ENCODE measurements around the gene GRK1. TPM values are rescaled to one million over a fixed set of nuclear protein-coding genes. Genes with fewer than 3 reads are reported as not detected.

The GRK1 gene
- total and polyA plus RNA-seq, 2 experiments from 2014 or later = not detected

GRCh38 chr13:113643593-113643992 is 23.4 kb upstream of the GRK1 start:
- Histone ChIP-seq H3K27me3 (ENCODE audit: insufficient read depth) (no peaks in the 10 kb centered on the region), H4K20me1 (replicated peaks; ENCODE audit: insufficient read depth) (no peaks in the 10 kb centered on the region), H3K36me3 (ENCODE audit: insufficient read depth) (peaks cover 12% of the 10 kb centered on the region), H3K79me2 (replicated peaks; ENCODE audit: insufficient read depth) (no peaks in the 10 kb centered on the region), H3K27ac (ENCODE audit: low read depth) (no peak overlapping the region), H3K4me3 (no peak overlapping the region), H3K9me2 (ENCODE audit: insufficient read depth) (no peaks in the 10 kb centered on the region), H3F3A (replicated peaks; ENCODE audit: low read depth) (no peaks in the 10 kb centered on the region), H3K4me1 (ENCODE audit: insufficient read depth) (no peaks in the 10 kb centered on the region), H2AFZ (no peak overlapping the region), H3K4me2 (no peak overlapping the region)
- Mint-ChIP-seq H3K36me3 (ENCODE audit: low read depth) (peaks cover 61% of the 10 kb centered on the region), H3K27me3 (ENCODE audit: insufficient read depth, low read depth, poor library complexity) (peaks cover 3% of the 10 kb centered on the region), H3K27ac (no peak overlapping the region), H3K4me1 (no peaks in the 10 kb centered on the region), H3K4me3 (no peak overlapping the region), H3K9me3 (peaks cover 30% of the 10 kb centered on the region; the same call in 2 of the 3 replicates)
- no peak for ATAC-seq
- no peak for DNase-seq (ENCODE audit: low spot score)
- TF ChIP-seq, protein P1, sequence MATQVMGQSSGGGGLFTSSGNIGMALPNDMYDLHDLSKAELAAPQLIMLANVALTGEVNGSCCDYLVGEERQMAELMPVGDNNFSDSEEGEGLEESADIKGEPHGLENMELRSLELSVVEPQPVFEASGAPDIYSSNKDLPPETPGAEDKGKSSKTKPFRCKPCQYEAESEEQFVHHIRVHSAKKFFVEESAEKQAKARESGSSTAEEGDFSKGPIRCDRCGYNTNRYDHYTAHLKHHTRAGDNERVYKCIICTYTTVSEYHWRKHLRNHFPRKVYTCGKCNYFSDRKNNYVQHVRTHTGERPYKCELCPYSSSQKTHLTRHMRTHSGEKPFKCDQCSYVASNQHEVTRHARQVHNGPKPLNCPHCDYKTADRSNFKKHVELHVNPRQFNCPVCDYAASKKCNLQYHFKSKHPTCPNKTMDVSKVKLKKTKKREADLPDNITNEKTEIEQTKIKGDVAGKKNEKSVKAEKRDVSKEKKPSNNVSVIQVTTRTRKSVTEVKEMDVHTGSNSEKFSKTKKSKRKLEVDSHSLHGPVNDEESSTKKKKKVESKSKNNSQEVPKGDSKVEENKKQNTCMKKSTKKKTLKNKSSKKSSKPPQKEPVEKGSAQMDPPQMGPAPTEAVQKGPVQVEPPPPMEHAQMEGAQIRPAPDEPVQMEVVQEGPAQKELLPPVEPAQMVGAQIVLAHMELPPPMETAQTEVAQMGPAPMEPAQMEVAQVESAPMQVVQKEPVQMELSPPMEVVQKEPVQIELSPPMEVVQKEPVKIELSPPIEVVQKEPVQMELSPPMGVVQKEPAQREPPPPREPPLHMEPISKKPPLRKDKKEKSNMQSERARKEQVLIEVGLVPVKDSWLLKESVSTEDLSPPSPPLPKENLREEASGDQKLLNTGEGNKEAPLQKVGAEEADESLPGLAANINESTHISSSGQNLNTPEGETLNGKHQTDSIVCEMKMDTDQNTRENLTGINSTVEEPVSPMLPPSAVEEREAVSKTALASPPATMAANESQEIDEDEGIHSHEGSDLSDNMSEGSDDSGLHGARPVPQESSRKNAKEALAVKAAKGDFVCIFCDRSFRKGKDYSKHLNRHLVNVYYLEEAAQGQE (IDR thresholded peaks at IDR 0.05; ENCODE audit: unreplicated experiment) = no peak
- TF ChIP-seq CREB1 (CRISPR knock-in tag; IDR thresholded peaks at IDR 0.05; ENCODE audit: low read depth) = no peak
- no peak for TF ChIP-seq ZNF331 (CRISPR knock-in tag; IDR thresholded peaks at IDR 0.05; ENCODE audit: low read depth)

- no peak overlapping the region for H3K27ac ChIP-seq (ENCODE audit: low read depth)
- H3K79me2 ChIP-seq (replicated peaks; ENCODE audit: insufficient read depth) = no peaks in the 10 kb centered on the region
- H3F3A ChIP-seq (replicated peaks; ENCODE audit: low read depth) = no peaks in the 10 kb centered on the region
- ATAC-seq = no peak
- Mint-ChIP-seq H3K4me1 (peaks cover 7% of the 10 kb centered on the region; the same call in 2 of the 3 replicates), H3K27me3 (ENCODE audit: insufficient read depth, low read depth, poor library complexity) (peaks cover 8% of the 10 kb centered on the region), H3K9me3 (peaks cover 30% of the 10 kb centered on the region; the same call in 2 of the 3 replicates), H3K27ac (no peak overlapping the region), H3K36me3 (ENCODE audit: low read depth) (peaks cover 52% of the 10 kb centered on the region), H3K4me3 (no peak overlapping the region)
- H3K27me3 ChIP-seq (ENCODE audit: insufficient read depth) = no peaks in the 10 kb centered on the region
- no peak for DNase-seq (ENCODE audit: low spot score)
- peaks cover 10% of the 10 kb centered on the region for H3K36me3 ChIP-seq (ENCODE audit: insufficient read depth)
- no peaks in the 10 kb centered on the region for H3K9me2 ChIP-seq (ENCODE audit: insufficient read depth)
- H3K4me1 ChIP-seq (ENCODE audit: insufficient read depth) = no peaks in the 10 kb centered on the region
- H3K4me2 ChIP-seq = no peak overlapping the region
- no peaks in the 10 kb centered on the region for H4K20me1 ChIP-seq (replicated peaks; ENCODE audit: insufficient read depth)
- no peak for TF ChIP-seq ZNF331 (CRISPR knock-in tag; IDR thresholded peaks at IDR 0.05; ENCODE audit: low read depth)
- H2AFZ ChIP-seq = no peak overlapping the region
- H3K4me3 ChIP-seq = no peak overlapping the region
Observed at GRCh38 chr13:113644800-113645199, 22.2 kb upstream of the GRK1 start.

GRCh38 chr13:113645329-113645728 is 21.7 kb upstream of the GRK1 start:
- Mint-ChIP-seq H3K9me3 (peaks cover 30% of the 10 kb centered on the region; the same call in 2 of the 3 replicates), H3K27me3 (ENCODE audit: insufficient read depth, low read depth, poor library complexity) (peaks cover 13% of the 10 kb centered on the region), H3K4me3 (no peak overlapping the region), H3K4me1 (peaks cover 7% of the 10 kb centered on the region; the same call in 2 of the 3 replicates), H3K36me3 (ENCODE audit: low read depth) (peaks cover 46% of the 10 kb centered on the region), H3K27ac (no peak overlapping the region)
- no peak for DNase-seq (ENCODE audit: low spot score)
- Histone ChIP-seq H3F3A (replicated peaks; ENCODE audit: low read depth) (no peaks in the 10 kb centered on the region), H2AFZ (no peak overlapping the region), H4K20me1 (replicated peaks; ENCODE audit: insufficient read depth) (no peaks in the 10 kb centered on the region), H3K4me2 (no peak overlapping the region), H3K27ac (ENCODE audit: low read depth) (no peak overlapping the region), H3K27me3 (ENCODE audit: insufficient read depth) (no peaks in the 10 kb centered on the region), H3K4me1 (ENCODE audit: insufficient read depth) (no peaks in the 10 kb centered on the region), H3K4me3 (no peak overlapping the region), H3K79me2 (replicated peaks; ENCODE audit: insufficient read depth) (no peaks in the 10 kb centered on the region), H3K36me3 (ENCODE audit: insufficient read depth) (peaks cover 10% of the 10 kb centered on the region), H3K9me2 (ENCODE audit: insufficient read depth) (no peaks in the 10 kb centered on the region)
- ATAC-seq = no peak
- TF ChIP-seq EZH2phosphoT487 (IDR thresholded peaks at IDR 0.05; ENCODE audit: unreplicated experiment) (no peak), JUNB (IDR thresholded peaks at IDR 0.05; ENCODE audit: unreplicated experiment) (no peak), ZNF331 (CRISPR knock-in tag; IDR thresholded peaks at IDR 0.05; ENCODE audit: low read depth) (no peak), CREB1 (CRISPR knock-in tag; IDR thresholded peaks at IDR 0.05; ENCODE audit: low read depth) (no peak), STAT1 (IDR thresholded peaks at IDR 0.05; ENCODE audit: unreplicated experiment) (no peak), NANOG (IDR thresholded peaks at IDR 0.05; ENCODE audit: borderline replicate concordance) (no peak), EZH2 (IDR thresholded peaks at IDR 0.05; ENCODE audit: low read depth, unreplicated experiment) (no peak)
- TF ChIP-seq, protein P2, sequence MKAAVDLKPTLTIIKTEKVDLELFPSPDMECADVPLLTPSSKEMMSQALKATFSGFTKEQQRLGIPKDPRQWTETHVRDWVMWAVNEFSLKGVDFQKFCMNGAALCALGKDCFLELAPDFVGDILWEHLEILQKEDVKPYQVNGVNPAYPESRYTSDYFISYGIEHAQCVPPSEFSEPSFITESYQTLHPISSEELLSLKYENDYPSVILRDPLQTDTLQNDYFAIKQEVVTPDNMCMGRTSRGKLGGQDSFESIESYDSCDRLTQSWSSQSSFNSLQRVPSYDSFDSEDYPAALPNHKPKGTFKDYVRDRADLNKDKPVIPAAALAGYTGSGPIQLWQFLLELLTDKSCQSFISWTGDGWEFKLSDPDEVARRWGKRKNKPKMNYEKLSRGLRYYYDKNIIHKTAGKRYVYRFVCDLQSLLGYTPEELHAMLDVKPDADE (IDR thresholded peaks at IDR 0.05) = no peak
- TF ChIP-seq, protein P3, sequence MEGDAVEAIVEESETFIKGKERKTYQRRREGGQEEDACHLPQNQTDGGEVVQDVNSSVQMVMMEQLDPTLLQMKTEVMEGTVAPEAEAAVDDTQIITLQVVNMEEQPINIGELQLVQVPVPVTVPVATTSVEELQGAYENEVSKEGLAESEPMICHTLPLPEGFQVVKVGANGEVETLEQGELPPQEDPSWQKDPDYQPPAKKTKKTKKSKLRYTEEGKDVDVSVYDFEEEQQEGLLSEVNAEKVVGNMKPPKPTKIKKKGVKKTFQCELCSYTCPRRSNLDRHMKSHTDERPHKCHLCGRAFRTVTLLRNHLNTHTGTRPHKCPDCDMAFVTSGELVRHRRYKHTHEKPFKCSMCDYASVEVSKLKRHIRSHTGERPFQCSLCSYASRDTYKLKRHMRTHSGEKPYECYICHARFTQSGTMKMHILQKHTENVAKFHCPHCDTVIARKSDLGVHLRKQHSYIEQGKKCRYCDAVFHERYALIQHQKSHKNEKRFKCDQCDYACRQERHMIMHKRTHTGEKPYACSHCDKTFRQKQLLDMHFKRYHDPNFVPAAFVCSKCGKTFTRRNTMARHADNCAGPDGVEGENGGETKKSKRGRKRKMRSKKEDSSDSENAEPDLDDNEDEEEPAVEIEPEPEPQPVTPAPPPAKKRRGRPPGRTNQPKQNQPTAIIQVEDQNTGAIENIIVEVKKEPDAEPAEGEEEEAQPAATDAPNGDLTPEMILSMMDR (conservative IDR thresholded peaks at IDR 0.05; ENCODE audit: low read depth in 2 of 2) = no peak

Measured in GM23338 (cell line).